GM12878 (cell line): ENCODE data around the gene HMGB1. TPM values are rescaled to one million over a fixed set of nuclear protein-coding genes. Genes with fewer than 3 reads are reported as not detected.

Experiments used
- ATAC-seq: fragments of 200-7000 bp; cut with Tn5 transposase; 3 replicates; pipeline ENCODE4 v1.9.1; 2020; ENCODE audit warnings: mild to moderate bottlenecking, moderate library complexity
- BruUV-seq: library from RNA; stranded (reverse); fragments of 400-500 nt; replicated peaks from 2 replicates; lab custom pipeline; 2021; lab: Mats Ljungman, UMichigan
- CTCF ChIA-PET: fragments of 300-600 bp; sonication (Branson Sonifier 250); formaldehyde crosslinking; extraction: SDS; loops from one replicate; lab custom pipeline; 2021; ENCODE audit warnings: inconsistent platforms; lab: Yijun Ruan, JAX
- POLR2A ChIA-PET: fragments of 350-600 bp; formaldehyde crosslinking; extraction: SDS; loops from one replicate; lab custom pipeline; 2021; ENCODE audit warnings: inconsistent platforms; lab: Charles Lee
- RAD21 ChIA-PET: fragments of 300-600 bp; sonication (Branson Sonifier 250); formaldehyde crosslinking; loops from one replicate; lab custom pipeline; 2023; ENCODE audit warnings: antibody characterized with exemption; ENCODE audit not compliant: unreplicated experiment; lab: Charles Lee
- SMC1A ChIA-PET: fragments of 300-600 bp; sonication (Branson Sonifier 250); formaldehyde crosslinking; loops from one replicate; lab custom pipeline; 2023; ENCODE audit not compliant: unreplicated experiment, uncharacterized antibody; lab: Charles Lee
- DNase-seq: peaks from one replicate; pipeline ENCODE4 v3.0.0-alpha.2; 2011; ENCODE audit warnings: low read depth, low spot score
- FAIRE-seq: peaks from 3 replicates; lab custom pipeline; 2011; peaks lifted over from hg19 to GRCh38; lab: Jason Lieb, UNC
- H2AFZ ChIP-seq: 2 replicates; pipeline ENCODE4 v1.6.0; 2011; ENCODE audit warnings: low read depth, low read length, control low read depth; ENCODE audit not compliant: control insufficient read depth
- H3K27ac ChIP-seq: 2 replicates; pipeline ENCODE4 v1.5.1; 2011; ENCODE audit warnings: control low read depth; ENCODE audit not compliant: control insufficient read depth, insufficient read depth
- H3K27me3 ChIP-seq, 2 experiments: replicated peaks in 1 of 2; 2 replicates each; pipeline versions ENCODE4 v1.6.0 to v1.6.1; 2011; ENCODE audit warnings: low read length in 1 of 2; ENCODE audit not compliant: control insufficient read depth in 2 of 2, insufficient read depth in 2 of 2
- H3K36me3 ChIP-seq, 2 experiments: 2 replicates each; pipeline ENCODE4 v1.5.1; 2011; ENCODE audit warnings: low read length in 1 of 2; ENCODE audit not compliant: control insufficient read depth in 2 of 2, insufficient read depth in 2 of 2
- H3K4me1 ChIP-seq: 2 replicates; pipeline ENCODE4 v1.6.1; 2011; ENCODE audit warnings: mild to moderate bottlenecking, low read length, moderate library complexity, mixed read lengths; ENCODE audit not compliant: control insufficient read depth, insufficient read depth
- H3K4me2 ChIP-seq: 2 replicates; pipeline ENCODE4 v1.6.0; 2011; ENCODE audit warnings: control low read depth; ENCODE audit not compliant: control insufficient read depth, insufficient read depth
- H3K4me3 ChIP-seq: fragments of 200-600 bp; sonication (generic); 2 replicates; pipeline ENCODE4 v1.5.1; 2016
- H3K79me2 ChIP-seq: 2 replicates; pipeline ENCODE4 v1.6.0; 2011; ENCODE audit warnings: low read length; ENCODE audit not compliant: control insufficient read depth, insufficient read depth
- H3K9ac ChIP-seq: 2 replicates; pipeline ENCODE4 v1.8.0; 2011; ENCODE audit warnings: low read length, control low read depth, mixed read lengths; ENCODE audit not compliant: control insufficient read depth, insufficient read depth
- H3K9me3 ChIP-seq: replicated peaks from 3 replicates; pipeline ENCODE4 v1.5.1; 2011; ENCODE audit warnings: mild to moderate bottlenecking, low read length; ENCODE audit not compliant: control insufficient read depth, insufficient read depth
- H4K20me1 ChIP-seq: 2 replicates; pipeline ENCODE4 v1.6.0; 2011; ENCODE audit not compliant: control insufficient read depth, insufficient read depth
- BCL3 ChIP-seq: IDR thresholded peaks from 2 replicates; pipeline ENCODE4 v1.6.1; 2011; ENCODE audit warnings: borderline replicate concordance, low read depth, mild to moderate bottlenecking, moderate library complexity, low read length; ENCODE audit not compliant: insufficient read depth, poor library complexity, severe bottlenecking
- CREM ChIP-seq: IDR thresholded peaks from 2 replicates; pipeline ENCODE4 v1.6.1; 2014; ENCODE audit warnings: antibody characterized with exemption, low read depth
- FOS ChIP-seq: IDR thresholded peaks from 3 replicates; pipeline ENCODE4 v1.6.1; 2011; ENCODE audit warnings: borderline replicate concordance; ENCODE audit not compliant: insufficient read length; ENCODE audit errors: extremely low read depth
- NR2C2 ChIP-seq: IDR thresholded peaks from 2 replicates; pipeline ENCODE4 v1.6.1; 2011; ENCODE audit warnings: borderline replicate concordance, low read depth; ENCODE audit not compliant: control insufficient read depth, insufficient read length
- RB1 ChIP-seq: fragments of 450-650 bp; formaldehyde crosslinking; IDR thresholded peaks from 2 replicates; pipeline ENCODE4 v1.6.1; 2017; ENCODE audit warnings: mild to moderate bottlenecking, borderline replicate concordance
- SMAD1 ChIP-seq: fragments of 450-650 bp; IDR thresholded peaks from 2 replicates; pipeline ENCODE4 v1.6.1; 2018; ENCODE audit warnings: mild to moderate bottlenecking, low read depth; ENCODE audit not compliant: partially characterized antibody
- SP1 ChIP-seq: IDR thresholded peaks from one replicate; pipeline ENCODE4 v1.6.1; 2011; ENCODE audit warnings: low read depth, low read length
- STAT3 ChIP-seq: IDR thresholded peaks from 2 replicates; pipeline ENCODE4 v1.6.1; 2011; ENCODE audit warnings: low read depth, low read length, improper control_type of control experiment
- SUZ12 ChIP-seq: fragments of 200-600 bp; sonication (generic); IDR thresholded peaks from one replicate; pipeline ENCODE4 v1.6.1; 2018; ENCODE audit warnings: antibody characterized with exemption, mild to moderate bottlenecking; ENCODE audit not compliant: unreplicated experiment
- TCF7 ChIP-seq: IDR thresholded peaks from 2 replicates; pipeline ENCODE4 v1.6.1; 2014; ENCODE audit warnings: antibody characterized with exemption, borderline replicate concordance
- ZNF592 ChIP-seq: fragments of 450-650 bp; IDR thresholded peaks from 2 replicates; pipeline ENCODE4 v1.6.1; 2017; ENCODE audit warnings: mild to moderate bottlenecking, moderate library complexity
- WGBS: methylation state at CpG from one replicate; pipeline ENCODE4 v1.1.6; 2016; ENCODE audit warnings: low lambda C conversion rate; ENCODE audit not compliant: insufficient replicate concordance, insufficient coverage; ENCODE audit errors: missing lambda C conversion rate; 5-methylcytosine and 5-hydroxymethylcytosine counted together
- in situ Hi-C: fragments of 300-500 bp; cut with MboI; formaldehyde crosslinking; loops from 9 replicates; pipeline ENCODE4 v1.14.3; 2018; ENCODE audit warnings: mixed read lengths
- intact Hi-C: fragments of 100-400 bp; cut with micrococcal nuclease; formaldehyde crosslinking; loops from one replicate; pipeline ENCODE4 v1.14.2; 2022; ENCODE audit not compliant: unreplicated experiment
- polyA plus RNA-seq, 11 experiments: library from polyadenylated mRNA; depleted of rRNA in 4 of 11; unstranded in 6 of 11; stranded (reverse) in 5 of 11; fragments of >200 nt; fragmentation: Nextera tagmentation in 4 of 11; fragmentation: Illumina TruSeq in 1 of 11; extraction: Ambion mirVana in 4 of 11; extraction: Trizol in 1 of 11; gene quantifications; 1 replicate in 1 of 11; 2 replicates in 10 of 11; pipeline versions ENCODE4 v1.2.1 to v1.2.3, GENCODE V29; 2011 to 2016; ENCODE audit warnings: inconsistent platforms in 2 of 11, missing spikeins in 2 of 11, low read depth in 1 of 11
- total RNA-seq, 4 experiments: library from RNA; depleted of rRNA in 3 of 4; stranded (reverse); fragments of >200 nt in 3 of 4; fragmentation: Illumina TruSeq in 1 of 4; extraction: Trizol in 1 of 4; gene quantifications; 2 replicates each; pipeline versions ENCODE4 v1.2.1 to v1.2.3, GENCODE V29; 2013 to 2021

Gene HMGB1
- total and polyA plus RNA-seq, 10 of the 15 experiments (the other 5 are each of a cell fraction or from before 2014, with no cell fraction given): 365 to 2,529 (median 1,396) TPM

- no peaks in the 10 kb centered on the region for H3K79me2 ChIP-seq
- no peak overlapping the region for H3K9ac ChIP-seq
- CTCF ChIA-PET: interaction anchor here (1.0 kb wide), 1 partner anchor 46 kb away, joined by 3 read pairs; no protein-coding TSS in a partner anchor
- no peak overlapping the region for H3K4me3 ChIP-seq
- H2AFZ ChIP-seq: no peak overlapping the region
- no peak for DNase-seq
- no peak overlapping the region for H3K27ac ChIP-seq
- no peak for FAIRE-seq
- H3K4me1 ChIP-seq: no peaks in the 10 kb centered on the region
- H3K36me3 ChIP-seq: no peaks in the 10 kb centered on the region
- in situ Hi-C loops (no loop called here), intact Hi-C loops (no loop called here)
- H3K4me2 ChIP-seq: no peak overlapping the region
- no peaks in the 10 kb centered on the region for H3K9me3 ChIP-seq
- POLR2A ChIA-PET: no interaction called here
- ATAC-seq: no peak
- no peaks in the 10 kb centered on the region for H4K20me1 ChIP-seq
- H3K27me3 ChIP-seq: peaks cover 0 to 2% of the 10 kb centered on the region in 2 experiments; a peak in 2 of 4 replicates
- BruUV-seq: no TSS peak
- RAD21 ChIA-PET: no interaction called here
- SMC1A ChIA-PET: interaction anchor here (1.3 kb wide), 1 partner anchor 21 kb away, joined by 3 read pairs; no protein-coding TSS in a partner anchor
- TF ChIP-seq SMAD1: no peak
- no peak for TF ChIP-seq CREM
- TF ChIP-seq ZNF592: no peak
- no peak for TF ChIP-seq BCL3
- TF ChIP-seq RB1: no peak
- TF ChIP-seq TCF7: no peak
- no peak for TF ChIP-seq FOS
- TF ChIP-seq NR2C2: no peak
- TF ChIP-seq STAT3: no peak
- TF ChIP-seq SP1: no peak
- TF ChIP-seq SUZ12: no peak
- WGBS: 66% methylated on average over 3 of the region's 3 CpGs
Observed at GRCh38 chr13:30487075-30487470, 21.3 kb upstream of the HMGB1 start.
